Measurements from ENCODE around the gene NFIC.

NFIC gene

GRCh38 chr19:3405261-3405653 is 38.9 kb downstream of the NFIC start:
- no peak for TF ChIP-seq CTCF (IDR thresholded peaks at IDR 0.05)
- no peaks in the 10 kb centered on the region for H3K27me3 ChIP-seq
- DNase-seq = no peak
- no peaks in the 10 kb centered on the region for H3K9me3 ChIP-seq
- intact Hi-C loops (cut with DNase I; ENCODE audit: low total_unique reads) = no loop called here
- peaks cover 0 to 89% (median 59%) of the 10 kb centered on the region in 4 donors for H3K4me1 ChIP-seq
- H3K4me3 ChIP-seq = peak overlapping the region; percentile 52 to 63
- peak overlapping the region; percentile 98 to 100 for H3K27ac ChIP-seq
- H3K36me3 ChIP-seq = peaks cover 0 to 5% (median 0%) of the 10 kb centered on the region in 3 donors

- peak overlapping the region; percentile 98 to 100 for H3K27ac ChIP-seq
- peaks cover 0 to 13% (median 5%) of the 10 kb centered on the region in 3 donors for H3K36me3 ChIP-seq
- intact Hi-C loops (cut with DNase I; ENCODE audit: low total_unique reads) = no loop called here
- no peaks in the 10 kb centered on the region for H3K9me3 ChIP-seq
- H3K4me1 ChIP-seq = peaks cover 0 to 84% (median 56%) of the 10 kb centered on the region in 4 donors
- H3K27me3 ChIP-seq = no peaks in the 10 kb centered on the region
- no peak overlapping the region for H3K4me3 ChIP-seq
- DNase-seq = no peak
- TF ChIP-seq CTCF (IDR thresholded peaks at IDR 0.05) = no peak
Measured at GRCh38 chr19:3406571-3407111, 40.3 kb downstream of the NFIC start.

- intact Hi-C loops (cut with DNase I; ENCODE audit: low total_unique reads) = no loop called here
- no peaks in the 10 kb centered on the region for H3K27me3 ChIP-seq
- no peak for TF ChIP-seq CTCF (IDR thresholded peaks at IDR 0.05)
- no peaks in the 10 kb centered on the region for H3K9me3 ChIP-seq
- H3K36me3 ChIP-seq = peaks cover 0 to 25% (median 0%) of the 10 kb centered on the region in 3 donors
- H3K27ac ChIP-seq = peak overlapping the region; percentile 98 to 100
- peaks cover 0 to 81% (median 55%) of the 10 kb centered on the region in 4 donors for H3K4me1 ChIP-seq
- H3K4me3 ChIP-seq = peak overlapping the region; percentile 27 to 38
- DNase-seq = peak; percentile 70 to 87
Measured at GRCh38 chr19:3407556-3408516, 41.5 kb downstream of the NFIC start.

- TF ChIP-seq CTCF (IDR thresholded peaks at IDR 0.05) = no peak
- DNase-seq = no peak
- Histone ChIP-seq H3K27me3 (no peaks in the 10 kb centered on the region), H3K36me3 (peaks cover 0 to 28% (median 0%) of the 10 kb centered on the region in 3 donors), H3K27ac (peak overlapping the region; percentile 98 to 100), H3K4me1 (peaks cover 0 to 72% (median 49%) of the 10 kb centered on the region in 4 donors), H3K4me3 (no peak overlapping the region), H3K9me3 (no peaks in the 10 kb centered on the region)
- intact Hi-C loops (cut with DNase I; ENCODE audit: low total_unique reads) = no loop called here
Measured at GRCh38 chr19:3408996-3409345, 42.6 kb downstream of the NFIC start.

GRCh38 chr19:3409346-3410064 is 43.1 kb downstream of the NFIC start:
- peak overlapping the region; percentile 98 to 100 for H3K27ac ChIP-seq
- peaks cover 0 to 72% (median 47%) of the 10 kb centered on the region in 4 donors for H3K4me1 ChIP-seq
- TF ChIP-seq CTCF (IDR thresholded peaks at IDR 0.05) = no peak
- no peaks in the 10 kb centered on the region for H3K9me3 ChIP-seq
- intact Hi-C loops (cut with DNase I; ENCODE audit: low total_unique reads) = no loop called here
- no peaks in the 10 kb centered on the region for H3K27me3 ChIP-seq
- no peak for DNase-seq
- peaks cover 0 to 33% (median 0%) of the 10 kb centered on the region in 3 donors for H3K36me3 ChIP-seq
- no peak overlapping the region for H3K4me3 ChIP-seq
